Tibial nerve (tissue), 4 donors: ENCODE data around the gene CNIH3. TPM values are rescaled to one million over a fixed set of nuclear protein-coding genes. Genes with fewer than 3 reads are reported as not detected.

Experiments
- DNase-seq, 2 donors: peaks; one replicate each; pipeline ENCODE4 v3.0.0-alpha.2; 2019; ENCODE audit warnings: low spot score in 2 of 2
- H3K27ac ChIP-seq, 4 donors: fragments of 200-600 bp; sonication (generic) in 3 of 4; one replicate each; pipeline ENCODE4 v1.5.1; 2017 to 2019; ENCODE audit warnings: mild to moderate bottlenecking in 1 of 4
- H3K27me3 ChIP-seq, 2 donors: fragments of 200-600 bp; sonication (generic) in 1 of 2; one replicate each; pipeline versions ENCODE4 v1.5.1 to v1.6.0; 2017 to 2019
- H3K36me3 ChIP-seq, 3 donors: fragments of 200-600 bp; sonication (generic); one replicate each; pipeline ENCODE4 v1.5.1; 2018 to 2019
- H3K4me1 ChIP-seq, 4 donors: fragments of 200-600 bp; sonication (generic) in 3 of 4; one replicate each; pipeline ENCODE4 v1.5.1; 2017 to 2019
- H3K4me3 ChIP-seq, 4 donors: fragments of 200-600 bp; sonication (generic) in 3 of 4; one replicate each; pipeline ENCODE4 v1.5.1; 2017 to 2019; ENCODE audit warnings: mild to moderate bottlenecking in 1 of 4, moderate library complexity in 1 of 4
- H3K9me3 ChIP-seq, 4 donors: fragments of 200-600 bp; sonication (generic) in 3 of 4; one replicate each; pipeline ENCODE4 v1.5.1; 2017 to 2019
- EP300 ChIP-seq, 2 donors: sonication (generic); formaldehyde crosslinking; IDR thresholded peaks; one replicate each; pipeline ENCODE4 v1.6.1; 2017; ENCODE audit warnings: antibody characterized with exemption in 2 of 2, mild to moderate bottlenecking in 1 of 2
- POLR2A ChIP-seq, 2 donors: fragments of 450-650 bp; IDR thresholded peaks; one replicate each; pipeline ENCODE4 v1.6.1; 2017; ENCODE audit warnings: antibody characterized with exemption in 2 of 2, mild to moderate bottlenecking in 2 of 2, moderate library complexity in 2 of 2
- WGBS, 2 donors: methylation state at CpG; one replicate each; pipeline ENCODE4 v1.1.5; 2018; 5-methylcytosine and 5-hydroxymethylcytosine counted together
- total RNA-seq, 4 donors: library from RNA; depleted of rRNA; stranded (reverse); fragments of >200 nt; gene quantifications; one replicate each; pipeline ENCODE4 v1.1.0, GENCODE V29; 2016
- TF ChIP-seq, protein P1 (sequence below), 5 experiments: fragments of 200-600 bp in 3 of 5; fragments of 450-650 bp in 2 of 5; sonication (generic) in 3 of 5; IDR thresholded peaks; one replicate each; pipeline ENCODE4 v1.5.1; 2016 to 2019; ENCODE audit warnings: antibody characterized with exemption in 5 of 5, mild to moderate bottlenecking in 3 of 5, moderate library complexity in 2 of 5

The CNIH3 gene
- total RNA-seq, 4 donors from 2014 or later: 1.8 to 7.6 (median 4.7) TPM

- H3K9me3 ChIP-seq: no peaks in the 10 kb centered on the region
- H3K36me3 ChIP-seq: no peaks in the 10 kb centered on the region
- no peak for TF ChIP-seq EP300 (IDR thresholded peaks at IDR 0.05)
- TF ChIP-seq, protein P1, sequence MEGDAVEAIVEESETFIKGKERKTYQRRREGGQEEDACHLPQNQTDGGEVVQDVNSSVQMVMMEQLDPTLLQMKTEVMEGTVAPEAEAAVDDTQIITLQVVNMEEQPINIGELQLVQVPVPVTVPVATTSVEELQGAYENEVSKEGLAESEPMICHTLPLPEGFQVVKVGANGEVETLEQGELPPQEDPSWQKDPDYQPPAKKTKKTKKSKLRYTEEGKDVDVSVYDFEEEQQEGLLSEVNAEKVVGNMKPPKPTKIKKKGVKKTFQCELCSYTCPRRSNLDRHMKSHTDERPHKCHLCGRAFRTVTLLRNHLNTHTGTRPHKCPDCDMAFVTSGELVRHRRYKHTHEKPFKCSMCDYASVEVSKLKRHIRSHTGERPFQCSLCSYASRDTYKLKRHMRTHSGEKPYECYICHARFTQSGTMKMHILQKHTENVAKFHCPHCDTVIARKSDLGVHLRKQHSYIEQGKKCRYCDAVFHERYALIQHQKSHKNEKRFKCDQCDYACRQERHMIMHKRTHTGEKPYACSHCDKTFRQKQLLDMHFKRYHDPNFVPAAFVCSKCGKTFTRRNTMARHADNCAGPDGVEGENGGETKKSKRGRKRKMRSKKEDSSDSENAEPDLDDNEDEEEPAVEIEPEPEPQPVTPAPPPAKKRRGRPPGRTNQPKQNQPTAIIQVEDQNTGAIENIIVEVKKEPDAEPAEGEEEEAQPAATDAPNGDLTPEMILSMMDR (IDR thresholded peaks at IDR 0.05): no peak
- TF ChIP-seq POLR2A (IDR thresholded peaks at IDR 0.05): no peak
- no peak for DNase-seq
- WGBS, 2 donors: 61 to 65% methylated on average over 6 of the region's 6 CpGs
- H3K4me3 ChIP-seq: no peak overlapping the region
- no peaks in the 10 kb centered on the region for H3K27me3 ChIP-seq
- H3K27ac ChIP-seq: no peak overlapping the region
- H3K4me1 ChIP-seq: peaks cover 0 to 10% (median 3%) of the 10 kb centered on the region in 4 donors
Observed at GRCh38 chr1:224589006-224589405, 27.1 kb upstream of the CNIH3 start.

GRCh38 chr1:224591326-224591725 is 24.8 kb upstream of the CNIH3 start:
- Histone ChIP-seq H3K4me1 (peaks cover 0 to 10% (median 3%) of the 10 kb centered on the region in 4 donors), H3K4me3 (no peak overlapping the region)
- WGBS, 2 donors: 80 to 90% methylated on average over 1 of the region's 1 CpG

DNA sequence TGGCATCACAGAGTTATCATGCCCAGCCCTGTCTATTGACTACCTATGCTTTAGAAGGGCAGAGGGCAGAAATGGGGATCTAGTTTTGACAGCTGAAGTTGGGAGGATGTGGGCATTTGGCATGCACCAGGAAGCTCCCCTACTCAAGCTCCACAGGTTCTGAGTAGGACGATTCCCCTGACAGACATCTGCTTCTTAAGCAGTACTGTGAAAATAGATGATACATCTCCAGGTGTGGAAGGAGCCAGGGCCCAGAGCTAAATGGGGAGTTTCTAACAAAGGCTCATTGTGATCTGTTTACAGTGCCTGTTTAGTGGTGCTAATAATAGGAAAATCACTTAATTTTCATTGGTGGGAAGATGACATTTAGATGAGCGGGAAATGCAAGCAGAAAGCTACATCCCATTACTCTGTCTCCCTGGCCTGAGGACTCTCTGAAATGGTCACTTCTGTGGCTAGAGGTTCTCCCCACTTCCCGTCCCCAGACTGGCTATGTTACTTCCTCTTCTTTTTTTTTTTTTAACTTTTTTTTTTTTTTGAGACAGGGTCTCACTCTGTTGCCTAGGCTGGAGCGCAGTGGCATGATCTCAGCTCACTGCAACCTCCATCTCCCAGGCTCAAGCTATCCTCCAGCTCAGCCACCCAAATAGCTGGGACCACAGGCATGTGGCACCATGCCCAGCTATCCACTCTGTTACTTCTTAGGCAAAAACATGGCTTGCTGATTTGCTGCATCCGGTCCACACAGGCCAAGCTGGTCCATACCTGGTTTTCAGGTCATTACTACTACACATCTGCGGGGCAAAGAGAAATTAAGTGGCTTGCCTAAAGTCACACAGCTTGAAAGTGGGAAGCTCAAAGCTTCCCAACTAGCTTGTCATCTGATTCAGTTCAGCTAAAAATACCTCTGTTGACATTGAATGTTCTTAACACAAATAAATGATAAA is 23.2 kb upstream of the CNIH3 start:
- DNase-seq: no peak
- TF ChIP-seq POLR2A (IDR thresholded peaks at IDR 0.05) (no peak), EP300 (IDR thresholded peaks at IDR 0.05) (no peak)
- TF ChIP-seq, protein P1 (IDR thresholded peaks at IDR 0.05): no peak
- no peaks in the 10 kb centered on the region for H3K9me3 ChIP-seq

More at GRCh38 chr1:224591326-224591725, 24.8 kb upstream of the CNIH3 start:
- DNase-seq: no peak
- H3K9me3 ChIP-seq: no peaks in the 10 kb centered on the region
- H3K36me3 ChIP-seq: no peaks in the 10 kb centered on the region
- H3K27me3 ChIP-seq: no peaks in the 10 kb centered on the region
- no peak overlapping the region for H3K27ac ChIP-seq
- TF ChIP-seq EP300 (IDR thresholded peaks at IDR 0.05) (no peak), POLR2A (IDR thresholded peaks at IDR 0.05) (no peak)
- TF ChIP-seq, protein P1 (IDR thresholded peaks at IDR 0.05): no peak

GRCh38 chr1:224594360-224594759 is 21.8 kb upstream of the CNIH3 start:
- no peak overlapping the region for H3K27ac ChIP-seq
- DNase-seq: no peak
- no peak for TF ChIP-seq EP300 (IDR thresholded peaks at IDR 0.05)
- TF ChIP-seq POLR2A (IDR thresholded peaks at IDR 0.05): no peak
- TF ChIP-seq, protein P1 (IDR thresholded peaks at IDR 0.05): no peak

More for the DNA sequence above, 23.2 kb upstream of the CNIH3 start:
- Histone ChIP-seq H3K27me3 (no peaks in the 10 kb centered on the region), H3K36me3 (no peaks in the 10 kb centered on the region), H3K27ac (no peak overlapping the region), H3K4me3 (no peak overlapping the region), H3K4me1 (peaks cover 0 to 10% (median 3%) of the 10 kb centered on the region in 4 donors)
- 44 to 48% methylated on average over 6 of the region's 6 CpGs for WGBS, 2 donors

DNA sequence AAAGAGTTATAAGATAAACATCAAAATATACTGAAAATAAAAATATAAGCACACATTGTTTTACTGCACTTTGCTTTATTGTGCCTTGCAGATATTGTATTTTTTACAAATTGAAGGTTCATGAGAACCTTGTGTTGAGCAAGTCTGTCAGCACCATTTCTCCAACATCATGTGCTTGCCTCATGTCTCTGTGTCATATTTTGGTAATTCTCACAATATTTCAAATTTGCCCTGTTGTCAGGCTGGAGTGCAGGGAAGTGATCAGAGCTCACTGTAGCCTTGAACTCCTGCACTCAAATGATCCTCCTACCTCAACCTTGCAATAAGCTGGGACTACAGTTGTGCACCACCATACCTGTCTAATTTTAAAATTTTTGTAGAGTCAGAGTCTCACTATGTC is 21.3 kb upstream of the CNIH3 start:
- TF ChIP-seq POLR2A (IDR thresholded peaks at IDR 0.05) (no peak), EP300 (IDR thresholded peaks at IDR 0.05) (no peak)
- TF ChIP-seq, protein P1 (IDR thresholded peaks at IDR 0.05): no peak
- no peak overlapping the region for H3K4me3 ChIP-seq
- peaks cover 0 to 10% (median 3%) of the 10 kb centered on the region in 4 donors for H3K4me1 ChIP-seq
- no peaks in the 10 kb centered on the region for H3K36me3 ChIP-seq
- no peak overlapping the region for H3K27ac ChIP-seq
- no peaks in the 10 kb centered on the region for H3K27me3 ChIP-seq
- H3K9me3 ChIP-seq: no peaks in the 10 kb centered on the region
- no peak for DNase-seq

More at GRCh38 chr1:224594360-224594759, 21.8 kb upstream of the CNIH3 start:
- 90% methylated on average over 3 of the region's 3 CpGs for WGBS, 2 donors
- Histone ChIP-seq H3K9me3 (no peaks in the 10 kb centered on the region), H3K4me3 (no peak overlapping the region), H3K4me1 (peaks cover 0 to 10% (median 3%) of the 10 kb centered on the region in 4 donors), H3K27me3 (no peaks in the 10 kb centered on the region), H3K36me3 (no peaks in the 10 kb centered on the region)
